GM12892 (cell line): ENCODE measurements around the gene SETD3.

ENCODE experiments used
- POLR2A ChIP-seq: IDR thresholded peaks from 2 replicates; pipeline ENCODE4 v1.6.1; 2011; ENCODE audit warnings: low read depth, low read length, control low read depth
- POLR2AphosphoS5 ChIP-seq: IDR thresholded peaks from 2 replicates; pipeline ENCODE4 v1.6.1; 2011; ENCODE audit warnings: low read depth, low read length, control low read depth

- TF ChIP-seq POLR2A = no peak
- no peak for TF ChIP-seq POLR2AphosphoS5
Measured at GRCh38 chr14:99465288-99465687, 15.4 kb downstream of the SETD3 start.
